H1 (cell line): ENCODE results near the gene SNAP47. TPM values are rescaled to one million over a fixed set of nuclear protein-coding genes. Genes with fewer than 3 reads are reported as not detected.

Experiments
- ATF2 ChIP-seq: IDR thresholded peaks from 2 replicates; pipeline ENCODE4 v1.6.1; 2012; ENCODE audit warnings: low read length, inconsistent platforms
- BACH1 ChIP-seq: IDR thresholded peaks from 2 replicates; pipeline ENCODE4 v1.6.1; 2012; ENCODE audit warnings: low read length, improper control_type of control experiment
- CEBPB ChIP-seq: IDR thresholded peaks from 2 replicates; pipeline ENCODE4 v1.6.1; 2012; ENCODE audit warnings: low read depth, low read length
- EZH2 ChIP-seq: fragments of 200-600 bp; sonication (generic); IDR thresholded peaks from 2 replicates; pipeline ENCODE4 v1.7.1; 2012; ENCODE audit warnings: low read depth, mild to moderate bottlenecking, moderate library complexity, low read length, inconsistent platforms; ENCODE audit not compliant: severe bottlenecking
- HDAC6 ChIP-seq: IDR thresholded peaks from one replicate; pipeline ENCODE4 v1.7.1; 2012; ENCODE audit warnings: low read depth, mild to moderate bottlenecking, inconsistent platforms, low read length, moderate library complexity
- polyA plus RNA-seq, 7 experiments: library from polyadenylated mRNA; depleted of rRNA in 3 of 7; stranded (reverse) in 5 of 7; unstranded in 2 of 7; fragments of >200 nt in 5 of 7; fragments of 200-250 nt in 2 of 7; gene quantifications; 1 replicate in 5 of 7; 2 replicates in 1 of 7; 4 replicates in 1 of 7; pipeline versions ENCODE4 v1.2.1 to v1.2.3, GENCODE V29; 2011 to 2013; ENCODE audit warnings: missing spikeins in 2 of 7, mixed read lengths in 2 of 7
- total RNA-seq: library from RNA; stranded (reverse); fragmentation: NEBNext Ultra II Directional; extraction: Animal tissue kit (Norgen Biotek cat#: 25700); gene quantifications from 2 replicates; pipeline ENCODE4 v1.2.1, GENCODE V29; 2021
- TF ChIP-seq, protein P1 (sequence below): fragments of 300-600 bp; sonication (generic); IDR thresholded peaks from 2 replicates; pipeline ENCODE4 v1.7.1; 2012; ENCODE audit warnings: low read length, moderate library complexity, mild to moderate bottlenecking, inconsistent platforms; ENCODE audit not compliant: insufficient replicate concordance

SNAP47 gene
- total and polyA plus RNA-seq, 2 of the 8 experiments (the other 6 are each of a cell fraction or from before 2014, with no cell fraction given), result 37.6 to 42.2 TPM

DNA sequence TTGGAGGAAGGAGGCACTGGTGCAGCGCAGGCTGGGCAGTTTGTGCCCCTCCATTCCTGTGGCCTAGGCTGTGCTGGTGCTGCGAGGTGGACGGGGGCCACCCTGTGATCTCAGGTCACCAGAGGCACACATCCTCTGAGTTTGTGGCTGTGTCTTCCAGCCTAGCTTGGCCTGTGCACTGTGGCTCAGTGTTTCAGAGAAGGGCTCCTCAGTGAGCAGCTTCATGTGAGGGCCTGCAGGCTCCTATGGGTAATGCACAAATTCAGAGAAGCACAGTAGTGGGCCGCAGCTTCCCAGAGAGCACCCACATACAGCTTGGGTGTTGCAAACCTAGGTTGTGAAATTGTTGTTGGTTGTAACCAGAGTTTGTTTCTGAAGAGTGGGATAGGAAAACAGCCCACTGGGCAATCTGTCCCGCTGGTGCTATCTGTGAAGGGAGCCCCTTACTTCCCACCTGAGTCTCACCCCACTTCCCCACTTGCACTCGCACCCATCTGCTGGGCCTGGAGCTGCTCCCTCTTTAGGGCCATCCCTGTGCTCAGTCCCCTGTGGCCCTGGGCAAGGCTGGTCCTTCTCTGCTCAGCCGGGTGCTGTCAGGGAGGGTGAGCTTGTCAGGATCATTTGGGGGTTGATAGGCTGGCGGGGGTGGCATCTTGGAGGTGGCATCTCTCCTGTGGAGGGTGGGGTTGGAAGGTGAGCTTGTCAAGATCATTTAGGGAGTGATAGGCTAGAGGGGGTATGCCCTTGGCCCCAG lies 30.2 kb downstream of the SNAP47 start (continued):
- TF ChIP-seq, protein P1, sequence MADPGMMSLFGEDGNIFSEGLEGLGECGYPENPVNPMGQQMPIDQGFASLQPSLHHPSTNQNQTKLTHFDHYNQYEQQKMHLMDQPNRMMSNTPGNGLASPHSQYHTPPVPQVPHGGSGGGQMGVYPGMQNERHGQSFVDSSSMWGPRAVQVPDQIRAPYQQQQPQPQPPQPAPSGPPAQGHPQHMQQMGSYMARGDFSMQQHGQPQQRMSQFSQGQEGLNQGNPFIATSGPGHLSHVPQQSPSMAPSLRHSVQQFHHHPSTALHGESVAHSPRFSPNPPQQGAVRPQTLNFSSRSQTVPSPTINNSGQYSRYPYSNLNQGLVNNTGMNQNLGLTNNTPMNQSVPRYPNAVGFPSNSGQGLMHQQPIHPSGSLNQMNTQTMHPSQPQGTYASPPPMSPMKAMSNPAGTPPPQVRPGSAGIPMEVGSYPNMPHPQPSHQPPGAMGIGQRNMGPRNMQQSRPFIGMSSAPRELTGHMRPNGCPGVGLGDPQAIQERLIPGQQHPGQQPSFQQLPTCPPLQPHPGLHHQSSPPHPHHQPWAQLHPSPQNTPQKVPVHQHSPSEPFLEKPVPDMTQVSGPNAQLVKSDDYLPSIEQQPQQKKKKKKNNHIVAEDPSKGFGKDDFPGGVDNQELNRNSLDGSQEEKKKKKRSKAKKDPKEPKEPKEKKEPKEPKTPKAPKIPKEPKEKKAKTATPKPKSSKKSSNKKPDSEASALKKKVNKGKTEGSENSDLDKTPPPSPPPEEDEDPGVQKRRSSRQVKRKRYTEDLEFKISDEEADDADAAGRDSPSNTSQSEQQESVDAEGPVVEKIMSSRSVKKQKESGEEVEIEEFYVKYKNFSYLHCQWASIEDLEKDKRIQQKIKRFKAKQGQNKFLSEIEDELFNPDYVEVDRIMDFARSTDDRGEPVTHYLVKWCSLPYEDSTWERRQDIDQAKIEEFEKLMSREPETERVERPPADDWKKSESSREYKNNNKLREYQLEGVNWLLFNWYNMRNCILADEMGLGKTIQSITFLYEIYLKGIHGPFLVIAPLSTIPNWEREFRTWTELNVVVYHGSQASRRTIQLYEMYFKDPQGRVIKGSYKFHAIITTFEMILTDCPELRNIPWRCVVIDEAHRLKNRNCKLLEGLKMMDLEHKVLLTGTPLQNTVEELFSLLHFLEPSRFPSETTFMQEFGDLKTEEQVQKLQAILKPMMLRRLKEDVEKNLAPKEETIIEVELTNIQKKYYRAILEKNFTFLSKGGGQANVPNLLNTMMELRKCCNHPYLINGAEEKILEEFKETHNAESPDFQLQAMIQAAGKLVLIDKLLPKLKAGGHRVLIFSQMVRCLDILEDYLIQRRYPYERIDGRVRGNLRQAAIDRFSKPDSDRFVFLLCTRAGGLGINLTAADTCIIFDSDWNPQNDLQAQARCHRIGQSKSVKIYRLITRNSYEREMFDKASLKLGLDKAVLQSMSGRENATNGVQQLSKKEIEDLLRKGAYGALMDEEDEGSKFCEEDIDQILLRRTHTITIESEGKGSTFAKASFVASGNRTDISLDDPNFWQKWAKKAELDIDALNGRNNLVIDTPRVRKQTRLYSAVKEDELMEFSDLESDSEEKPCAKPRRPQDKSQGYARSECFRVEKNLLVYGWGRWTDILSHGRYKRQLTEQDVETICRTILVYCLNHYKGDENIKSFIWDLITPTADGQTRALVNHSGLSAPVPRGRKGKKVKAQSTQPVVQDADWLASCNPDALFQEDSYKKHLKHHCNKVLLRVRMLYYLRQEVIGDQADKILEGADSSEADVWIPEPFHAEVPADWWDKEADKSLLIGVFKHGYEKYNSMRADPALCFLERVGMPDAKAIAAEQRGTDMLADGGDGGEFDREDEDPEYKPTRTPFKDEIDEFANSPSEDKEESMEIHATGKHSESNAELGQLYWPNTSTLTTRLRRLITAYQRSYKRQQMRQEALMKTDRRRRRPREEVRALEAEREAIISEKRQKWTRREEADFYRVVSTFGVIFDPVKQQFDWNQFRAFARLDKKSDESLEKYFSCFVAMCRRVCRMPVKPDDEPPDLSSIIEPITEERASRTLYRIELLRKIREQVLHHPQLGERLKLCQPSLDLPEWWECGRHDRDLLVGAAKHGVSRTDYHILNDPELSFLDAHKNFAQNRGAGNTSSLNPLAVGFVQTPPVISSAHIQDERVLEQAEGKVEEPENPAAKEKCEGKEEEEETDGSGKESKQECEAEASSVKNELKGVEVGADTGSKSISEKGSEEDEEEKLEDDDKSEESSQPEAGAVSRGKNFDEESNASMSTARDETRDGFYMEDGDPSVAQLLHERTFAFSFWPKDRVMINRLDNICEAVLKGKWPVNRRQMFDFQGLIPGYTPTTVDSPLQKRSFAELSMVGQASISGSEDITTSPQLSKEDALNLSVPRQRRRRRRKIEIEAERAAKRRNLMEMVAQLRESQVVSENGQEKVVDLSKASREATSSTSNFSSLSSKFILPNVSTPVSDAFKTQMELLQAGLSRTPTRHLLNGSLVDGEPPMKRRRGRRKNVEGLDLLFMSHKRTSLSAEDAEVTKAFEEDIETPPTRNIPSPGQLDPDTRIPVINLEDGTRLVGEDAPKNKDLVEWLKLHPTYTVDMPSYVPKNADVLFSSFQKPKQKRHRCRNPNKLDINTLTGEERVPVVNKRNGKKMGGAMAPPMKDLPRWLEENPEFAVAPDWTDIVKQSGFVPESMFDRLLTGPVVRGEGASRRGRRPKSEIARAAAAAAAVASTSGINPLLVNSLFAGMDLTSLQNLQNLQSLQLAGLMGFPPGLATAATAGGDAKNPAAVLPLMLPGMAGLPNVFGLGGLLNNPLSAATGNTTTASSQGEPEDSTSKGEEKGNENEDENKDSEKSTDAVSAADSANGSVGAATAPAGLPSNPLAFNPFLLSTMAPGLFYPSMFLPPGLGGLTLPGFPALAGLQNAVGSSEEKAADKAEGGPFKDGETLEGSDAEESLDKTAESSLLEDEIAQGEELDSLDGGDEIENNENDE, result no peak
- no peak for TF ChIP-seq EZH2
- TF ChIP-seq ATF2, result no peak
- TF ChIP-seq HDAC6, result no peak
- no peak for TF ChIP-seq CEBPB
- TF ChIP-seq BACH1, result no peak
